Activated gamma-delta T cell treated with Interleukin-2 at 50 U/mL for 16 hours (primary cell): Measurements from ENCODE around the gene FCSK.

Experiments used
- DNase-seq: peaks from one replicate; pipeline ENCODE4 v3.0.0-alpha.2; 2020

The FCSK gene

GRCh38 chr16:70457446-70458166 is 3.2 kb downstream of the FCSK start:
- no peak for DNase-seq

GRCh38 chr16:70460737-70461261 is 6.4 kb downstream of the FCSK start:
- DNase-seq = no peak

- DNase-seq = no peak
Measured at GRCh38 chr16:70463235-70463634, 8.8 kb downstream of the FCSK start.

- DNase-seq = no peak
Measured at GRCh38 chr16:70465999-70466804, 11.8 kb downstream of the FCSK start.

GRCh38 chr16:70466805-70467076 is 12.3 kb downstream of the FCSK start:
- no peak for DNase-seq

GRCh38 chr16:70467113-70467512 is 12.7 kb downstream of the FCSK start:
- no peak for DNase-seq

GRCh38 chr16:70467608-70468007 is 13.2 kb downstream of the FCSK start:
- no peak for DNase-seq

GRCh38 chr16:70468776-70469525 is 14.6 kb downstream of the FCSK start:
- DNase-seq = no peak

- DNase-seq = no peak
Measured at GRCh38 chr16:70470141-70470926, 15.9 kb downstream of the FCSK start.

GRCh38 chr16:70470927-70471341 is 16.5 kb downstream of the FCSK start:
- no peak for DNase-seq

GRCh38 chr16:70472786-70473433 is 18.5 kb downstream of the FCSK start:
- no peak for DNase-seq

- DNase-seq = no peak
Measured at GRCh38 chr16:70473446-70474319, 19.3 kb downstream of the FCSK start.

- no peak for DNase-seq
Measured at GRCh38 chr16:70474320-70475053, 20.1 kb downstream of the FCSK start.

GRCh38 chr16:70475054-70475871 is 20.9 kb downstream of the FCSK start:
- DNase-seq = no peak

- DNase-seq = no peak
Measured at GRCh38 chr16:70476272-70477020, 22.1 kb downstream of the FCSK start.

GRCh38 chr16:70478169-70478568 is 23.8 kb downstream of the FCSK start:
- DNase-seq = no peak

- no peak for DNase-seq
Measured at GRCh38 chr16:70478912-70479341, 24.5 kb downstream of the FCSK start.
